ENCODE results near the gene HMCN2.

HMCN2 gene

DNA sequence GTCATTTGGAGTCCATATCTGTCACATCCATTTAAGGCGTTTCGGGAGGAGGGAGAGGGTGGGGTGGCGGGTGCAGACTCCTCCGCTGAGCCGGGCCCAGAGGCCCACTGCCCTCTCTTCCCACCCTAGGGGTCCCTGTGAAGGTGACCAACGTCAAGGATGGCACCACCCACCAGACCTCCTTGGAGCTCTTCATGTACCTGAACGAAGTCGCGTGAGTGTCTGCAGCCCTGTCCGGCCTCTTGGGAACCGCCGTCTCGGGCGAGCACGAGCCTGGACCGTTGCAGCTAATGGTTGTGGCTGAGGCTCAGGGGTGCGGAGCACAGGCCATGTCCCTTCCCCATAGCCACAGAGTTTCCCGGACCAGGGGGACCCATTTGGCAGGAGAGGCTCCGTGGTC, 214.0 kb downstream of the HMCN2 start:
- TF ChIP-seq TEAD4 (IDR thresholded peaks at IDR 0.05) (no peak), ZBTB7A (IDR thresholded peaks at IDR 0.05; ENCODE audit: low read depth) (no peak), YY1 (IDR thresholded peaks at IDR 0.05; ENCODE audit: low read depth) (no peak), FOXM1 (IDR thresholded peaks at IDR 0.05; ENCODE audit: borderline replicate concordance, low read depth) (no peak), EP300 (IDR thresholded peaks at IDR 0.05; ENCODE audit: borderline replicate concordance) (no peak), CEBPB (IDR thresholded peaks at IDR 0.05) (no peak), TCF12 (IDR thresholded peaks at IDR 0.05; ENCODE audit: low read depth) (no peak), NFIC (IDR thresholded peaks at IDR 0.05) (no peak), EGR1 (IDR thresholded peaks at IDR 0.05) (no peak), TAF1 (IDR thresholded peaks at IDR 0.05; ENCODE audit: low read depth) (no peak), RAD21 (IDR thresholded peaks at IDR 0.05; ENCODE audit: low read depth) (no peak), CREB1 (IDR thresholded peaks at IDR 0.05; ENCODE audit: low read depth) (no peak)
- TF ChIP-seq, protein P1, sequence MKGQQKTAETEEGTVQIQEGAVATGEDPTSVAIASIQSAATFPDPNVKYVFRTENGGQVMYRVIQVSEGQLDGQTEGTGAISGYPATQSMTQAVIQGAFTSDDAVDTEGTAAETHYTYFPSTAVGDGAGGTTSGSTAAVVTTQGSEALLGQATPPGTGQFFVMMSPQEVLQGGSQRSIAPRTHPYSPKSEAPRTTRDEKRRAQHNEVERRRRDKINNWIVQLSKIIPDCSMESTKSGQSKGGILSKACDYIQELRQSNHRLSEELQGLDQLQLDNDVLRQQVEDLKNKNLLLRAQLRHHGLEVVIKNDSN (IDR thresholded peaks at IDR 0.05), result no peak
- TF ChIP-seq, protein P2, sequence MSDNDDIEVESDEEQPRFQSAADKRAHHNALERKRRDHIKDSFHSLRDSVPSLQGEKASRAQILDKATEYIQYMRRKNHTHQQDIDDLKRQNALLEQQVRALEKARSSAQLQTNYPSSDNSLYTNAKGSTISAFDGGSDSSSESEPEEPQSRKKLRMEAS (IDR thresholded peaks at IDR 0.05), result no peak
- TF ChIP-seq, protein P3, sequence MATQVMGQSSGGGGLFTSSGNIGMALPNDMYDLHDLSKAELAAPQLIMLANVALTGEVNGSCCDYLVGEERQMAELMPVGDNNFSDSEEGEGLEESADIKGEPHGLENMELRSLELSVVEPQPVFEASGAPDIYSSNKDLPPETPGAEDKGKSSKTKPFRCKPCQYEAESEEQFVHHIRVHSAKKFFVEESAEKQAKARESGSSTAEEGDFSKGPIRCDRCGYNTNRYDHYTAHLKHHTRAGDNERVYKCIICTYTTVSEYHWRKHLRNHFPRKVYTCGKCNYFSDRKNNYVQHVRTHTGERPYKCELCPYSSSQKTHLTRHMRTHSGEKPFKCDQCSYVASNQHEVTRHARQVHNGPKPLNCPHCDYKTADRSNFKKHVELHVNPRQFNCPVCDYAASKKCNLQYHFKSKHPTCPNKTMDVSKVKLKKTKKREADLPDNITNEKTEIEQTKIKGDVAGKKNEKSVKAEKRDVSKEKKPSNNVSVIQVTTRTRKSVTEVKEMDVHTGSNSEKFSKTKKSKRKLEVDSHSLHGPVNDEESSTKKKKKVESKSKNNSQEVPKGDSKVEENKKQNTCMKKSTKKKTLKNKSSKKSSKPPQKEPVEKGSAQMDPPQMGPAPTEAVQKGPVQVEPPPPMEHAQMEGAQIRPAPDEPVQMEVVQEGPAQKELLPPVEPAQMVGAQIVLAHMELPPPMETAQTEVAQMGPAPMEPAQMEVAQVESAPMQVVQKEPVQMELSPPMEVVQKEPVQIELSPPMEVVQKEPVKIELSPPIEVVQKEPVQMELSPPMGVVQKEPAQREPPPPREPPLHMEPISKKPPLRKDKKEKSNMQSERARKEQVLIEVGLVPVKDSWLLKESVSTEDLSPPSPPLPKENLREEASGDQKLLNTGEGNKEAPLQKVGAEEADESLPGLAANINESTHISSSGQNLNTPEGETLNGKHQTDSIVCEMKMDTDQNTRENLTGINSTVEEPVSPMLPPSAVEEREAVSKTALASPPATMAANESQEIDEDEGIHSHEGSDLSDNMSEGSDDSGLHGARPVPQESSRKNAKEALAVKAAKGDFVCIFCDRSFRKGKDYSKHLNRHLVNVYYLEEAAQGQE (IDR thresholded peaks at IDR 0.05; ENCODE audit: low read depth), result no peak

DNA sequence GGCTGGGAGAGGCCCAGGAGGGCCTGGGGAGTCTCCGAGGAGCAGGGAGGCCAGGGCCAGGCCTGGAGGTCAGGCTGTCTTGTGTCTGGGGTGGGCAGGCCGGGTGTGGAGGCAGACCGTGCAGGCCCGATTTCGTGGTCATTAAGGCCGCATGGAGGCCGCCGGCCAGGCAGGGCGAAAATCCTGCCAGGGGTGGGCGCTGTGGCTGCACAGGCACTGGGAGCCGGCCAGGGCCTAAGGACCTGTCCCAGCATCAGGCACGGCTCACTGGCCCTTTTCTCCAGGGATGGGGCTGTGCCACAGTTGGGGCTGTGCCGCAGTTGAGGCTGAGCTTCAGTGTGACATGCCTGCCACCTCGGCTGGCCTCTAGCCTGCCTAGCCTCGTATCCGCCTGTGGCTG, 215.1 kb downstream of the HMCN2 start:
- no peak for TF ChIP-seq CEBPB (IDR thresholded peaks at IDR 0.05)
- peak; percentile 44; the same call in 1 of the 2 replicates for TF ChIP-seq RAD21 (IDR thresholded peaks at IDR 0.05; ENCODE audit: low read depth)
- TF ChIP-seq, protein P3 (IDR thresholded peaks at IDR 0.05; ENCODE audit: low read depth), result no peak

DNA sequence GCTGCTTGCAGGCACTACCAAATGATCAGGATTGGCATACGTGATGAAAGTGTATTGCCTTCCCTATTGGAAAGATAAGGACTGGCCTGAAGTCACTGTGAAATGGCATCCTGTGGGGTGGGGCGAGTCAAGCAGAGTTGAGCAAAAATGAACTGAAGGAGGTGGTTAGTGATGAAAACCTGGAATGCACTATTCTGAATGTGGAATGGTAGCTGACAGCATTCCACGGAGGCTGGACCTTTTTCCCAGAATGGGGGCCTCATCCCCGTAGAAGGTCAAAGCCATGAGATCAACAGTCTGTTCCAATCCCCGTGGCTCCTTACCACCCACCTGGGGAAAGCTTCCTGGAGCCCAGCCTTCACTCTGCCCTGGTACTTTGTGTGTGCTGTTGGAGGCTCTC, 216.9 kb downstream of the HMCN2 start:
- TF ChIP-seq EP300 (IDR thresholded peaks at IDR 0.05; ENCODE audit: borderline replicate concordance), result no peak
- no peak for TF ChIP-seq RAD21 (IDR thresholded peaks at IDR 0.05; ENCODE audit: low read depth)
- TF ChIP-seq CEBPB (IDR thresholded peaks at IDR 0.05), result no peak
- no peak for TF ChIP-seq FOXM1 (IDR thresholded peaks at IDR 0.05; ENCODE audit: borderline replicate concordance, low read depth)
- TF ChIP-seq, protein P1 (IDR thresholded peaks at IDR 0.05), result no peak

DNA sequence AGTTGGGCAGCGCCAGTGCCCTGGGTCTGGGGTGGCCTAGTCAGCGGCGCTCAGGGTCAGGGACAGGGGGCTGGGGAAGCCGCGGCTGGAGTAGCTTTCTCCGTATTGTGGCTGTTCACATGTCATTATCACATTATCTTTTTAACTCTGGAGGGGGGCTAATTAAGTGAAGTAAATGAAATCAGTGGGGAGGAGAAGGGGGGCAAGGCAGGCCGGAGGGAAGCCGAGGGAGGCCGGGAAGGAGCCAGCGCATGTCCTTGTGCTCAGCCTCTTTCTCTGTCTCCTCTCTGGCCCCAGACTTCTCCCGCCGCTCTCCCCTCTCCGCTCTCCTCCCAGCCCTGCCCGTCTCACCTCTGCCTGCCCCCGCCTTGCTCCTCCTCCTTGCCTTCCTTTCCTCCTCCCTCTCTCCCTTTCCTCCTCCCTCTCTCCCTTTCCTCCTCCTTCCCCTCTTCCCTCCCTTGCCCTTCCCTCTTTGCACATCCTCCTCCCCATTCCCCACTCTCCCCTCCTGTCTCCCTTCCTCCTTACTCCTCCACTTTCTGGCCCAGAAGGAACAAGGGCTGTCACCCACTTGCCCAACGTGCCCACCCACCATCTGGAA, 217.9 kb downstream of the HMCN2 start:
- no peak for TF ChIP-seq RAD21 (IDR thresholded peaks at IDR 0.05; ENCODE audit: low read depth)
- TF ChIP-seq, protein P3 (IDR thresholded peaks at IDR 0.05; ENCODE audit: low read depth), result no peak
- TF ChIP-seq EP300 (IDR thresholded peaks at IDR 0.05; ENCODE audit: borderline replicate concordance), result no peak
- no peak for TF ChIP-seq YY1 (IDR thresholded peaks at IDR 0.05; ENCODE audit: low read depth)
- TF ChIP-seq TCF12 (IDR thresholded peaks at IDR 0.05; ENCODE audit: low read depth), result no peak
- no peak for TF ChIP-seq EGR1 (IDR thresholded peaks at IDR 0.05)
- TF ChIP-seq CEBPB (IDR thresholded peaks at IDR 0.05), result no peak
- TF ChIP-seq, protein P1 (IDR thresholded peaks at IDR 0.05), result no peak
- no peak for TF ChIP-seq TEAD4 (IDR thresholded peaks at IDR 0.05)
- no peak for TF ChIP-seq FOXM1 (IDR thresholded peaks at IDR 0.05; ENCODE audit: borderline replicate concordance, low read depth)
- TF ChIP-seq NFIC (IDR thresholded peaks at IDR 0.05), result no peak
- TF ChIP-seq, protein P2 (IDR thresholded peaks at IDR 0.05), result no peak
- no peak for TF ChIP-seq ZBTB7A (IDR thresholded peaks at IDR 0.05; ENCODE audit: low read depth)
- TF ChIP-seq TAF1 (IDR thresholded peaks at IDR 0.05; ENCODE audit: low read depth), result no peak
- no peak for TF ChIP-seq CREB1 (IDR thresholded peaks at IDR 0.05; ENCODE audit: low read depth)
